Measurements from ENCODE around the gene PFKFB3.

DNA sequence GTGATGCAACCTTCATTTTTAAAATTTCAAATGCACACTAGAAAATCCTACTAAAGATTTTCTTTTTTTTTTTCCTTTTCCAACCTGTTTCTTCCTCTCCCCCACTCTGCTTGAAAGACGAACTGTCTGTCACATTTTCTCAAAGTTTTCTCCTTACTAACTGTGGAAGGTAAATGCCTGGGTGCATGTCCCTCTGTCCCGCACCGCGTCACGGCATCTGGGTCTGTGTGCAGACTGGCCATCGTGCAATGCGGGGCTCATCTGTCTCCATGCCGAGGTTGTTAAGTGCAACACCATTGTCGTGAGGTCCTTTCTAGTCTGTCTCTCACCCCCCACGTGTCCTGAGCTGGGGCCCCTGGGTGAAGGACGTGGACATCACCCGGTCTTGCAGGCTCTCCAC lies 28.4 kb downstream of the PFKFB3 start:
- TF ChIP-seq ZBTB1 (tag by site-specific recombination; IDR thresholded peaks at IDR 0.05): no peak
- TF ChIP-seq, protein P1, sequence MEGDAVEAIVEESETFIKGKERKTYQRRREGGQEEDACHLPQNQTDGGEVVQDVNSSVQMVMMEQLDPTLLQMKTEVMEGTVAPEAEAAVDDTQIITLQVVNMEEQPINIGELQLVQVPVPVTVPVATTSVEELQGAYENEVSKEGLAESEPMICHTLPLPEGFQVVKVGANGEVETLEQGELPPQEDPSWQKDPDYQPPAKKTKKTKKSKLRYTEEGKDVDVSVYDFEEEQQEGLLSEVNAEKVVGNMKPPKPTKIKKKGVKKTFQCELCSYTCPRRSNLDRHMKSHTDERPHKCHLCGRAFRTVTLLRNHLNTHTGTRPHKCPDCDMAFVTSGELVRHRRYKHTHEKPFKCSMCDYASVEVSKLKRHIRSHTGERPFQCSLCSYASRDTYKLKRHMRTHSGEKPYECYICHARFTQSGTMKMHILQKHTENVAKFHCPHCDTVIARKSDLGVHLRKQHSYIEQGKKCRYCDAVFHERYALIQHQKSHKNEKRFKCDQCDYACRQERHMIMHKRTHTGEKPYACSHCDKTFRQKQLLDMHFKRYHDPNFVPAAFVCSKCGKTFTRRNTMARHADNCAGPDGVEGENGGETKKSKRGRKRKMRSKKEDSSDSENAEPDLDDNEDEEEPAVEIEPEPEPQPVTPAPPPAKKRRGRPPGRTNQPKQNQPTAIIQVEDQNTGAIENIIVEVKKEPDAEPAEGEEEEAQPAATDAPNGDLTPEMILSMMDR (tag by site-specific recombination; IDR thresholded peaks at IDR 0.05): no peak
- no peak for TF ChIP-seq ZNF747 (tag by site-specific recombination; IDR thresholded peaks at IDR 0.05)
- TF ChIP-seq ZNF501 (tag by site-specific recombination; IDR thresholded peaks at IDR 0.05): no peak
- TF ChIP-seq KLF16 (tag by site-specific recombination; IDR thresholded peaks at IDR 0.05): no peak
- TF ChIP-seq, protein P2, sequence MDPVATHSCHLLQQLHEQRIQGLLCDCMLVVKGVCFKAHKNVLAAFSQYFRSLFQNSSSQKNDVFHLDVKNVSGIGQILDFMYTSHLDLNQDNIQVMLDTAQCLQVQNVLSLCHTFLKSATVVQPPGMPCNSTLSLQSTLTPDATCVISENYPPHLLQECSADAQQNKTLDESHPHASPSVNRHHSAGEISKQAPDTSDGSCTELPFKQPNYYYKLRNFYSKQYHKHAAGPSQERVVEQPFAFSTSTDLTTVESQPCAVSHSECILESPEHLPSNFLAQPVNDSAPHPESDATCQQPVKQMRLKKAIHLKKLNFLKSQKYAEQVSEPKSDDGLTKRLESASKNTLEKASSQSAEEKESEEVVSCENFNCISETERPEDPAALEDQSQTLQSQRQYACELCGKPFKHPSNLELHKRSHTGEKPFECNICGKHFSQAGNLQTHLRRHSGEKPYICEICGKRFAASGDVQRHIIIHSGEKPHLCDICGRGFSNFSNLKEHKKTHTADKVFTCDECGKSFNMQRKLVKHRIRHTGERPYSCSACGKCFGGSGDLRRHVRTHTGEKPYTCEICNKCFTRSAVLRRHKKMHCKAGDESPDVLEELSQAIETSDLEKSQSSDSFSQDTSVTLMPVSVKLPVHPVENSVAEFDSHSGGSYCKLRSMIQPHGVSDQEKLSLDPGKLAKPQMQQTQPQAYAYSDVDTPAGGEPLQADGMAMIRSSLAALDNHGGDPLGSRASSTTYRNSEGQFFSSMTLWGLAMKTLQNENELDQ (tag by site-specific recombination; IDR thresholded peaks at IDR 0.05; ENCODE audit: low read depth): no peak
